ENCODE data around the gene CPTP.

- TF ChIP-seq CTCF (IDR thresholded peaks at IDR 0.05) (no peak), POLR2AphosphoS5 (IDR thresholded peaks at IDR 0.05) (no peak), POLR2A (IDR thresholded peaks at IDR 0.05) (no peak)
These were observed 13.7 kb downstream of the CPTP start for GRCh38 chr1:1338278-1338677.

Measured in prostate gland (tissue), 2 donors.